Fibroblast of skin of left biceps (primary cell): ENCODE data around the gene MLST8.
A peak's percentile ranks its signal among the peaks of the same experiment; 100 is the strongest.

ENCODE experiments used
- DNase-seq, 2 experiments: peaks; one replicate each; pipeline ENCODE4 v3.0.0-alpha.2; 2013; ENCODE audit warnings: low read depth in 2 of 2

MLST8 gene

GRCh38 chr16:2208772-2209171 is 3.5 kb downstream of the MLST8 start:
- DNase-seq, result no peak

GRCh38 chr16:2209258-2210008 is 4.2 kb downstream of the MLST8 start:
- no peak for DNase-seq

GRCh38 chr16:2210009-2210332 is 4.7 kb downstream of the MLST8 start:
- no peak for DNase-seq

GRCh38 chr16:2210386-2211365 is 5.4 kb downstream of the MLST8 start, which contains the start of gene BRICD5:
TSS of gene BRICD5 (minus strand) at chr16:2210863. CDS start at chr16:2210833, 30 bp downstream.
- no peak for DNase-seq

GRCh38 chr16:2211923-2212347 is 6.7 kb downstream of the MLST8 start:
- DNase-seq, result no peak

GRCh38 chr16:2212362-2213324 is 7.4 kb downstream of the MLST8 start:
- DNase-seq, result no peak

GRCh38 chr16:2213817-2214718 is 8.8 kb downstream of the MLST8 start:
- no peak for DNase-seq

- DNase-seq, result no peak
Measured at GRCh38 chr16:2214719-2214968, 9.4 kb downstream of the MLST8 start, which contains the start of gene PGP. TSS of gene PGP (minus strand) at chr16:2214840. CDS start at chr16:2214777, 63 bp downstream.

GRCh38 chr16:2216330-2216729 is 11.1 kb downstream of the MLST8 start:
- no peak for DNase-seq

GRCh38 chr16:2223221-2223941 is 18.1 kb downstream of the MLST8 start, which contains the start of gene E4F1:
TSS of gene E4F1 (plus strand) at chr16:2223591. CDS start at chr16:2223614, 23 bp downstream.
- peak; percentile 98 for DNase-seq

GRCh38 chr16:2223942-2224486 is 18.8 kb downstream of the MLST8 start:
- DNase-seq, result no peak

- DNase-seq, result no peak
Measured at GRCh38 chr16:2226245-2226793, 21.1 kb downstream of the MLST8 start.

- DNase-seq, result no peak
Measured at GRCh38 chr16:2226918-2227317, 21.7 kb downstream of the MLST8 start.

GRCh38 chr16:2228161-2228824 is 23.0 kb downstream of the MLST8 start:
- DNase-seq, result no peak

- DNase-seq, result no peak
Measured at GRCh38 chr16:2229091-2229490, 23.8 kb downstream of the MLST8 start.

- no peak for DNase-seq
Measured at GRCh38 chr16:2229632-2230250, 24.5 kb downstream of the MLST8 start.

GRCh38 chr16:2230376-2230775 is 25.1 kb downstream of the MLST8 start:
- no peak for DNase-seq
